SU-DHL-6 (cell line): ENCODE results near the gene SP7.

Source experiments
- H2AFZ ChIP-seq: fragments of 200-600 bp; sonication (generic); 2 replicates; pipeline ENCODE4 v1.6.1; 2014; ENCODE audit warnings: low read depth, mild to moderate bottlenecking, moderate library complexity, mixed read lengths, antibody characterized with exemption, low read length; ENCODE audit not compliant: severe bottlenecking
- H3F3A ChIP-seq: fragments of 200-600 bp; shearing (Covaris generic); 2 replicates; pipeline ENCODE4 v1.6.0; 2016; ENCODE audit warnings: antibody characterized with exemption, mild to moderate bottlenecking; ENCODE audit not compliant: insufficient read depth
- H3K27ac ChIP-seq: fragments of 200-600 bp; sonication (generic); 2 replicates; pipeline ENCODE4 v1.5.1; 2016; ENCODE audit warnings: low read depth, mild to moderate bottlenecking, low read length, moderate library complexity, mixed read lengths
- H3K27me3 ChIP-seq: fragments of 200-600 bp; sonication (generic), shearing (Covaris generic); 2 replicates; pipeline ENCODE4 v1.6.0; 2014; ENCODE audit warnings: mild to moderate bottlenecking, low read length
- H3K36me3 ChIP-seq: fragments of 200-600 bp; sonication (generic); 2 replicates; pipeline ENCODE4 v1.6.1; 2014; ENCODE audit warnings: mild to moderate bottlenecking, low read length, mixed read lengths
- H3K4me2 ChIP-seq: fragments of 300-600, 200-600 bp; shearing (Covaris generic), sonication (generic); 2 replicates; pipeline ENCODE4 v1.6.0; 2014; ENCODE audit warnings: low read length, low read depth, mild to moderate bottlenecking; ENCODE audit not compliant: poor library complexity, severe bottlenecking
- H3K4me3 ChIP-seq: fragments of 200-600 bp; sonication (generic); 2 replicates; pipeline ENCODE4 v1.5.1; 2014; ENCODE audit warnings: antibody characterized with exemption, low read length, mild to moderate bottlenecking, mixed read lengths; ENCODE audit not compliant: insufficient read depth, poor library complexity, severe bottlenecking
- H3K79me2 ChIP-seq: fragments of 200-600 bp; sonication (generic); 2 replicates; pipeline ENCODE4 v1.6.1; 2014; ENCODE audit warnings: mild to moderate bottlenecking, low read length, moderate library complexity; ENCODE audit not compliant: insufficient read depth
- H3K9ac ChIP-seq: fragments of 200-600 bp; sonication (generic); 2 replicates; pipeline ENCODE4 v1.7.0; 2014; ENCODE audit warnings: mild to moderate bottlenecking, low read length
- H3K9me2 ChIP-seq: fragments of 200-600 bp; sonication (generic); replicated peaks from 2 replicates; pipeline ENCODE4 v1.6.1; 2014; ENCODE audit warnings: low read length; ENCODE audit not compliant: insufficient read depth
- H3K9me3 ChIP-seq: fragments of 200-600 bp; sonication (generic); 2 replicates; pipeline ENCODE4 v1.6.1; 2014; ENCODE audit warnings: low read length, mixed read lengths; ENCODE audit not compliant: insufficient read depth
- H4K20me1 ChIP-seq: fragments of 200-600 bp; sonication (generic); 2 replicates; pipeline ENCODE4 v1.6.1; 2014; ENCODE audit warnings: low read depth, mild to moderate bottlenecking, antibody characterized with exemption, low read length, moderate library complexity, mixed read lengths
- EZH2phosphoT487 ChIP-seq: fragments of 200-600 bp; sonication (generic), shearing (Covaris generic); conservative IDR thresholded peaks from 2 replicates; pipeline ENCODE4 v1.6.1; 2018; ENCODE audit warnings: mild to moderate bottlenecking, antibody characterized with exemption, low read length, moderate library complexity, mixed read lengths
- TF ChIP-seq, protein P1 (sequence below): fragments of 200-600 bp; sonication (generic); IDR thresholded peaks from one replicate; pipeline ENCODE4 v1.5.1; 2017; ENCODE audit warnings: antibody characterized with exemption, mild to moderate bottlenecking, low read length, moderate library complexity; ENCODE audit not compliant: insufficient read depth, poor library complexity, severe bottlenecking

SP7 gene

DNA sequence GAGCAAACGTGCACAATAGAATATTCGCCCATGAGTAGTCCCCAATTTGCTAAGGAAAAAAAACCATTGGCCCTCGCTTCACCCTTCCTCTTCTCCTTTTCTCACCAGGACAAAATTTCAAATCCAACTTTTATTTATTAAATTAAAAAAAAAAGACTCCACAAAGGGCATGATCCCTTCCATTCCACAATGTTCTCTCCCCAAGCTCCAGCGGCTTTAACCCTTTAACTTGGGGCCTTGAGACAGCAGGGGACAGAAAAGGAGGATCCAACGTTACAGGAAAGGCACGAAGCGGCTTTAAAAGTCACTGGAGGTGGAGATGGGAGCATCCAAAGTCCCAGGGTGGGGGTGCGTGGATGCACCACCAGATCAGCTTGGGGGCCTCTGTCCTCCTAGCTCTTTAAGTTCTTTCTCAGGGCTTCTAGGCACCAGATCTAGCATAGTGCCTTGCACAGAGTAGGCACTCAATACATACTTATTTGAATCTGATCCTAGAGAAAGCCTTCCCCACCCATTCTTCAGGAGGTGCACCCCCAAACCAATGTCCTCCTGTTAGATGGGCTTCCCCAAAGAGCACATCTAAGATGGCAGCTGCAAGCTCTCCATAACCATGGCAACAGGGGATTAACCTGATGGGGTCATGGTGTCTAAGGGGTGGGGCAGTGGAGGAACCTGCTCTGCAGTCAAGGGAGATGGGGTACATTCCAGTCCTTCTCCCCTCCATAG, 9.5 kb downstream of the SP7 start:
- H3K9me2 ChIP-seq = no peaks in the 10 kb centered on the region
- no peaks in the 10 kb centered on the region for H3K27me3 ChIP-seq
- H3K79me2 ChIP-seq = no peaks in the 10 kb centered on the region
- no peaks in the 10 kb centered on the region for H3K36me3 ChIP-seq
- H3K4me2 ChIP-seq = no peak overlapping the region
- H2AFZ ChIP-seq = no peak overlapping the region
- no peak overlapping the region for H3K4me3 ChIP-seq
- H3K9ac ChIP-seq = no peak overlapping the region
- TF ChIP-seq EZH2phosphoT487 = no peak
- TF ChIP-seq, protein P1, sequence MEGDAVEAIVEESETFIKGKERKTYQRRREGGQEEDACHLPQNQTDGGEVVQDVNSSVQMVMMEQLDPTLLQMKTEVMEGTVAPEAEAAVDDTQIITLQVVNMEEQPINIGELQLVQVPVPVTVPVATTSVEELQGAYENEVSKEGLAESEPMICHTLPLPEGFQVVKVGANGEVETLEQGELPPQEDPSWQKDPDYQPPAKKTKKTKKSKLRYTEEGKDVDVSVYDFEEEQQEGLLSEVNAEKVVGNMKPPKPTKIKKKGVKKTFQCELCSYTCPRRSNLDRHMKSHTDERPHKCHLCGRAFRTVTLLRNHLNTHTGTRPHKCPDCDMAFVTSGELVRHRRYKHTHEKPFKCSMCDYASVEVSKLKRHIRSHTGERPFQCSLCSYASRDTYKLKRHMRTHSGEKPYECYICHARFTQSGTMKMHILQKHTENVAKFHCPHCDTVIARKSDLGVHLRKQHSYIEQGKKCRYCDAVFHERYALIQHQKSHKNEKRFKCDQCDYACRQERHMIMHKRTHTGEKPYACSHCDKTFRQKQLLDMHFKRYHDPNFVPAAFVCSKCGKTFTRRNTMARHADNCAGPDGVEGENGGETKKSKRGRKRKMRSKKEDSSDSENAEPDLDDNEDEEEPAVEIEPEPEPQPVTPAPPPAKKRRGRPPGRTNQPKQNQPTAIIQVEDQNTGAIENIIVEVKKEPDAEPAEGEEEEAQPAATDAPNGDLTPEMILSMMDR = no peak
- no peaks in the 10 kb centered on the region for H3K9me3 ChIP-seq
- no peak overlapping the region for H3K27ac ChIP-seq
- no peaks in the 10 kb centered on the region for H4K20me1 ChIP-seq
- H3F3A ChIP-seq = peaks cover 14% of the 10 kb centered on the region

DNA sequence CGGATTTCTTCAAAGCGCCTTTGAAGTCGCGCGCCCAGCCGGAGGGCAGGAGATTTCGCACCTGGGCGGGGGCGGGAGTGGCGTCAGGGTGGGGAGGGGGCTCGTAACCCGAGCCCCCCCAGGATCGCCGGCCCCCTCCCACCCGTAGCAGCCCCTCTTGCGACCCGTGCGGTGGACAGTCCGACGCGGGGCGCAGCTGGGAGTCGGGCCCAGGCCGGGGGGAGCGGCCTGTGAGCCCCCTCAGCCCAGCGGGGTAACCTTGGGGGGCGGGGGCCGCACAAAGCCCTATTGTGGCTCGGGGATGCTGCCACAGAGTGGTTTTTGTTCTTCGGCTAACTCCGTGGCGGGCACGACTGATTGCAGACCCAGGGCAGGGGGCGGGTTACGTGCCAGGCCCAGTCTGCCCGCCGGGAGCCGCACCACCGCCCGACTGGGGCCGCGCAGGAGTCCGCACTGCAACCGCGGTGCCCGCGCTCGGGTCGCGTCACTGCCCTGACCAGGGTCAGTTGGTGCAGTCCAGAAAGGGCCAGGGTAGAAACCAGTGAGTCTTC, 10.6 kb downstream of the SP7 start:
- Histone ChIP-seq H3K9ac (peak overlapping the region; percentile 94), H3K27me3 (no peaks in the 10 kb centered on the region), H4K20me1 (no peaks in the 10 kb centered on the region), H3K9me3 (no peaks in the 10 kb centered on the region), H3K36me3 (no peaks in the 10 kb centered on the region), H3K79me2 (no peaks in the 10 kb centered on the region), H2AFZ (peak overlapping the region; percentile 84), H3K4me2 (peak overlapping the region; percentile 96), H3F3A (peaks cover 14% of the 10 kb centered on the region), H3K9me2 (no peaks in the 10 kb centered on the region), H3K27ac (peak overlapping the region; percentile 91), H3K4me3 (peak overlapping the region; percentile 86)
- TF ChIP-seq, protein P1 = no peak
- no peak for TF ChIP-seq EZH2phosphoT487

DNA sequence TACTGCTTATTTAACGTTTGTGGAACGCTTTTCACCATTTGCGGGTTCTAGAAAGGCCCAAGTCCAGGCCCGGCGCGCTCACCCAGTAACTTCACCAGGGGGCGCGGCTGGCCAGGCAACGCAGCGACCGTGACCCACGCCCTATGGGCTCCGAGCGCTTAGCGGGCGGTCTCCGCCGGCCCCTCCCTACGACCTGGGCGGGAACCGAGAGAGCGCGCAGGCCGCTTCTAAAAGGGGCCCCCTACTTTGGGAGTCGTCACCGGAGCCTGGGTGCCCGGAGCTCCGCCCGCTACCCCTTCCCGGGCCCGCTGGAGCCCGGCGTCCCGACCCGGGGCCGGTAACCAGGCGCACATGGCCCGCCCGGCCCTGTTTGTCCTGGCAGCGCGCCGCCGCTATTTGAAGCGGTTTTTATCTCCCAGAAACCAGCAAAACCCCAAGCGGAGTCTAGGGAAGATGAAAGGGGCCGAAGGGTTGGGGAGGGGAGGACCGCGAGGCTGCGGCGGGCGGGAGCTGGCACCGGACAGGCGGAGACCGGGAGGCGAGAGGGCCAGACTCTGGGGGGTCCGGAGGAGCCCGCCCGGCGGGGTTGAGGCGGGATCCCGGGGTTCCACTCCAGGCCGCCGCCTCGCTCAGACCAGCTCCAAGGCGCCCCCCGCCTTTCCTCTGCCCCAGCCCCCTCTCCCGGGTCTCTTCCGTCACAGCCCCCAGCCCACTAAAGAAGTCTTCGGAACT, 11.2 kb downstream of the SP7 start:
- Histone ChIP-seq H3K27ac (peak overlapping the region; percentile 91), H3K4me2 (peak overlapping the region; percentile 96), H3K36me3 (no peaks in the 10 kb centered on the region), H3K4me3 (peak overlapping the region; percentile 86), H3K79me2 (no peaks in the 10 kb centered on the region), H3K9me2 (no peaks in the 10 kb centered on the region), H3K9me3 (no peaks in the 10 kb centered on the region), H3K9ac (peak overlapping the region; percentile 94), H2AFZ (peak overlapping the region; percentile 84), H3F3A (peaks cover 14% of the 10 kb centered on the region), H4K20me1 (no peaks in the 10 kb centered on the region), H3K27me3 (no peaks in the 10 kb centered on the region)
- TF ChIP-seq, protein P1 = peak; percentile 75
- no peak for TF ChIP-seq EZH2phosphoT487
